A673 (cell line): ENCODE measurements around the gene CRB2.

Source experiments
- EZH2 ChIP-seq: fragments of 200-600 bp; sonication (generic); IDR thresholded peaks from 2 replicates; pipeline ENCODE4 v1.6.1; 2017; ENCODE audit warnings: borderline replicate concordance, low read depth, mild to moderate bottlenecking, mixed read lengths, antibody characterized with exemption, low read length; ENCODE audit not compliant: poor library complexity, severe bottlenecking
- TF ChIP-seq, protein P1 (sequence below): fragments of 300-800, 200-600 bp; sonication (generic); conservative IDR thresholded peaks from 2 replicates; pipeline ENCODE4 v1.5.1; 2017; ENCODE audit warnings: low read depth, mild to moderate bottlenecking, antibody characterized with exemption, low read length, moderate library complexity, mixed read lengths

DNA sequence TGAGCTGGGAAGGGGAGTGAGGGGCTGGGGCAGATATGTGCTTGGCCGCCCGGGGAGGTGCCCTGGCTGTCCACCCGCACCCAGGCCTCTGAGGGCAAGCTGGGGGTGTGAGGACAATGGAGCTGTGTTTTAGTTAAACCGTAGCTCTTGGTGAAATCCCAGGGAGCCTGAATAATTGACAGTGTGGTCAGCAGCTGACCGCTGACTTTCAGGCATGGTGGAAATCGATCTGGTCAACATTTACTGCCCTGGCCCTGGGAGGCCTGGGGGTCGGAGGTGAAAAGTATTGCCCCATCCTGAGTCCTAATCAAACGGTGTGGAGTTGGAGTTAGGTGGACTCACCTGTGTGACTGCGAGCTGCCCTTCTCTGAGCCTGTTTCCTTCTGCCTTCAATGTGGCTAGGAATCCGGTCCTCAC lies 31.2 kb upstream of the CRB2 start:
- TF ChIP-seq, protein P1, sequence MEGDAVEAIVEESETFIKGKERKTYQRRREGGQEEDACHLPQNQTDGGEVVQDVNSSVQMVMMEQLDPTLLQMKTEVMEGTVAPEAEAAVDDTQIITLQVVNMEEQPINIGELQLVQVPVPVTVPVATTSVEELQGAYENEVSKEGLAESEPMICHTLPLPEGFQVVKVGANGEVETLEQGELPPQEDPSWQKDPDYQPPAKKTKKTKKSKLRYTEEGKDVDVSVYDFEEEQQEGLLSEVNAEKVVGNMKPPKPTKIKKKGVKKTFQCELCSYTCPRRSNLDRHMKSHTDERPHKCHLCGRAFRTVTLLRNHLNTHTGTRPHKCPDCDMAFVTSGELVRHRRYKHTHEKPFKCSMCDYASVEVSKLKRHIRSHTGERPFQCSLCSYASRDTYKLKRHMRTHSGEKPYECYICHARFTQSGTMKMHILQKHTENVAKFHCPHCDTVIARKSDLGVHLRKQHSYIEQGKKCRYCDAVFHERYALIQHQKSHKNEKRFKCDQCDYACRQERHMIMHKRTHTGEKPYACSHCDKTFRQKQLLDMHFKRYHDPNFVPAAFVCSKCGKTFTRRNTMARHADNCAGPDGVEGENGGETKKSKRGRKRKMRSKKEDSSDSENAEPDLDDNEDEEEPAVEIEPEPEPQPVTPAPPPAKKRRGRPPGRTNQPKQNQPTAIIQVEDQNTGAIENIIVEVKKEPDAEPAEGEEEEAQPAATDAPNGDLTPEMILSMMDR = no peak
- no peak for TF ChIP-seq EZH2
